HG03139 (cell line): ENCODE measurements around the gene SKAP1.
"Not testable (repeated sequence)": the region's sequence is repeated elsewhere in the genome, so short reads cannot be mapped to it uniquely, and the experiment has no call there.

Source experiments
- ATAC-seq: cut with Tn5 transposase; IDR thresholded peaks from one replicate; pipeline ENCODE4 v1.9.1; 2021; ENCODE audit not compliant: unreplicated experiment

The SKAP1 gene

DNA sequence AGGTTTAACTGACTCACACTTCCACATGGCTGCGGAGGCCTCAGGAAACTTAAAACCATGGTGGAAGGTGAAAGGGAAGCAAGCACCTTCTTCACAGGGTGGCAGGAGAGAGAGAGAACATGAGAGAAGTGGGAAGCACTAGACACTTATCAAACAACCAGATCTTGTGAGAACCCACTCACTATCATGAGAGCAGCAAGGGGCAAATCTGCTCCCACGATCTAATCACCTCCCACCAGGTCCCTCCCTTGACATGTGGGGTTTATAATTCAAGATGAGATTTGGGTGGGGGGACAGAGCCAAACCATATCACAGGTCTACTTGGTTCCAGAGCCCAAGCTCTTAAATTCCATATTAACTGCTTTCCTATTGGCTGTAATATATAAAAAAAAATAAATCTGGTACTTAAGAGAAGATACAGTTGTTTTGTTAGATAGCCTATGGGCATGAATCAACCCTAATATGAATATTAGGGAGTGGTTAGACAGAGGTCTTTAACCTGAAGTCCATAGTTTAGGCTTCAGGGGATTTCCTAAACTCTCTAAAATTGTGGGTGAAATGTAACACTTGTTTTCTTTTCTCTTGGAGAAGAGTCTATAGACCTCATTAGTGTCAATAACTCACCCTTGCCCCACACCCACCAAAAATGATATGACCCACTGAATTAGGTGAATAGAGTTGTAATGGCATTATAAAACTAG lies 56.7 kb downstream of the SKAP1 start:
- no peak for ATAC-seq

- ATAC-seq = not testable (repeated sequence)
Observed at GRCh38 chr17:48368967-48369366, 61.0 kb downstream of the SKAP1 start.

- no peak for ATAC-seq
Observed at GRCh38 chr17:48368352-48368908, 61.6 kb downstream of the SKAP1 start.

DNA sequence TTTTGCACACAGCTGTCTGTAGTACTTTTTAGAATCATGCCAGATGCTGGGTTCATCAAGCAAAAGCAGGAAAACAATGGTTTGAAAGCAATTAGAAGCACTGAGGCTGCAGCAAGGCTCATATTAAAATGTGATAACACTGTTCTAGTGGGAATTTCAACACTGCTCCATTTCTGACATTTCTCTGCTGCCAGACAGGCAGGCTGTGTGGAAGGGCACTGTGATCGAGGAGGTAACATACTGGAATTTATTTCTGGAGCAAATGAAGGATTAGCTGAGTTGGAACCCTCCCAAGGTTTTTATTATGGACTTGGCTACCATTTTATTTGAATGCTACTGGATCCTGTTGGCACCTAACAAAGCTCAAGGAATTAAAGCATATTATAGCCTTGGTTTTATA lies 66.9 kb downstream of the SKAP1 start:
- ATAC-seq = no peak

DNA sequence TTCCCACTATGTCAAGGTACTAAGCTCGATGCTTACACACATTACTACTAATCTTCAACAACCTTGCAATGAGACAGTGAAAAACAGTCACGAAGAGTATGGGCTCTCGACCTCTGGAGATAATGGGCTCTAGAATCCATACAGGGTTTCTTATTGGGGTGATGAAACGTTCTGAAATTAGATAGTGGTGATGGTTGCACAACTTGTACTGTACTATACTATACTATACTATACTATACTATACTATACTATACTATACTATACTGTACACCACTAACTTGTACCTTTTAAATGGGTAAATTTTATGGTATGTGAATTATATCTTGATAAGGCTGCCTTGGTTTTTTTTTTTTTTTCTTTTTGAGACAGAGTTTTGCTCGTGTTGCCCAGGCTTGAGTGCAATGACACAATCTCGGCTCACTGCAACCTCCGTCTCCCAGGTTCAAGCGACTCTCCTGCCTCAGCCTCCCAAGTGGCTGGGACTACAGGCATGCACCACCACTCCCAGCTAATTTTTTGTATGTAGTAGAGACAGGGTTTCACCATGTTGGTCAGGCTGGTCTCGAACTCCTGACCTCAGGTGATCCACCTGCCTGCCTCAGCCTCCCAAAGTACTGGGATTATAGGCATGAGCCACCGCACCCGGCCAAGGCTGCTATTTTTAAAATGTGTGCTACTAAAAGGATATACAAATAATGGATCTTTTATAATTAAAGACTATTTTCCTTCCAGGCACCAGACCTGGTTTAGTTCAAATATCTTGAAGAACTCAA lies 69.0 kb downstream of the SKAP1 start:
- not testable (repeated sequence) for ATAC-seq

DNA sequence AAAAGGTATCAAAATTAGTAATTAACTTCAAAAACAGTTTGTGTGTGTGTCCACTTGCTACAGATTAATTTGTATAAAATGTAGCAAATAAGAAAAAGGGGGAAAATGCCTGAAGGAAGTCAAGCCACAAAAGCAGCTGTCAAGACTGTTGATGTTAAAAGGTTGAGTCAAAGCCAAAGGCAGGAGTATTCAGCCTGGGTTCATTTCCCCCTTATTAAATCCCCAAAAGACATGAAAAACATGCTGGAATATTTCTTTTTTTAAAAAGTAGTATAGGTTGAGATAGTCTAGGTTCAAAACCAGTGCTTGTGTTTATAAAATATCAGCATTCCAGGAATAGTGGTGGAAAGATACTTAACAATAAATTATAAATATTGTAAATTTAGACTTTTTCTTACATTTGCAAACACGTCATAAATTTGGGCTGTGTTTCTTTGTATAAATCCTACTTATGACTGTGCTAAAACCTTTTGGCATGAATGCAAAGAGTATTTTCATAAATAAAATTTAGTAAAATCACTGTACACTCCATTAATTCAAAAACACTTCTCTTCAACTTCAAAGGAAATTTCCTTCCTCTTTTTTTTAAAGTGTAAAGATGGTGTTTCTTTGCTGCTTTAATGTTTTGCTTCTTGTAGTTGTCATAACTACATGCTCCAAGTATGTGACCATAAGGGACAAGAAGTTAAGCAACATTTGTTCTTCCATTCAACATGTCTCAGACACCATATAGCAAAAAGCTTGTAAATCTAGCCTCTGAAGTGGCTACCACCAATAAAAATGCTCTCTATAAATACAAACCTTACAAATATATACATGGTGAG lies 72.0 kb downstream of the SKAP1 start:
- ATAC-seq = no peak

GRCh38 chr17:48356866-48357265 lies 73.1 kb downstream of the SKAP1 start:
- no peak for ATAC-seq

DNA sequence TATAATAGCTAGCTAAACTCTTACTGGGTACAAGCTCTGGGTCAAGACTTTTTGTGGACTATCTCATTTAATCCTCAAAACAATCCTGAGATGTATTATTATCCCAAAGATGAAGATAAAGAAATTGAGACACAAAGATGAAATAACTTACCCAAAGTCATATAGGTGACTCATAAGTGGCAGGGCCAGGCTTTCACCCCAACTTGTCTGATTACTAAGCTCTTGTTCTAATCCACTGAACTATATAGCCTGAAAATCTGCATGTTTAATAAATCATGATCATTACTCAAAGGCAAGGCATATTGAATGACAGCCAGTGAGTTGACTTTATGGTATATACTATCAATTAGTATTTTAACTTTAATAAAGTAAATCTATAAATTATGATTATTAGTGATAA lies 77.4 kb downstream of the SKAP1 start:
- ATAC-seq = no peak

DNA sequence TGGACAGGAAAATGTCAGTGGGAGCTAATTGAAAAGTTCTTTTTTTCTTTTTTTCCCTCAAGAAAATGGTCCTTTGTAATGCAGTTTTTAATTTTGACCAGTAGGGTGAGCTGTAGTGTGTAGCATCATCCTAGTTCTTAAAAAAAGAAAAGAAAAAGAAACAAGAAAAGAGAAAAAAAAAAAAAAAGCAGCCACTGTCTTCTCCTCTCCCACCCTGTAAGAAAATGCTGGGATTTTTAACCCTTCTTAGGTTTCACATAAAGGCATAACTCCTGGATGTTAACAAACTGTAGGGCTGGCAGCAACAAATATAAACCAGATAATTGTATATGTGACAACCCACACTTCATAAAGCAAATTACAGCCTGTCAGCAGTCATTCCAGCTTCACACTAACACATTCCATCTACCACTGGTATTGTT lies 78.1 kb downstream of the SKAP1 start:
- ATAC-seq = no peak

DNA sequence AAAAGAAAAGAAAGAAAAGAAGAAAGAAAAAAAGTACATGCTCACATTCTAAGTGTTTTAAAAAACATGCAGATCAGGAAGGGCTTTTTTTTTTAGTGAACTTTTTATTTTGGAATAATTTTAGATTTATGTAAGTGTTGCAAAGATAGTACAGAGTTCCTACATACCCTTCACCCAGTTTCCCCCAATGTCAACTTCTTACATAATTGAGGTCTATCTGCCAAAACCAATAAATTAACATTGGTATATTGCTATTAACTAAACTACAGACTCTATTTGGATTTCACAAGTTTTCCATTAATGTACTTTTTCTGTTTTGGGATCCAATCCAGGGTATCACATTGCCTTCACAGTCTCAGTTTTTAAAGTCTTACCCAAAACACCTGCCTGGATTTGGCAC lies 81.7 kb downstream of the SKAP1 start:
- no peak for ATAC-seq

- no peak for ATAC-seq
Observed at GRCh38 chr17:48347177-48347576, 82.8 kb downstream of the SKAP1 start.

- no peak for ATAC-seq
Observed at GRCh38 chr17:48344251-48344650, 85.8 kb downstream of the SKAP1 start.

GRCh38 chr17:48340916-48341315 lies 89.1 kb downstream of the SKAP1 start:
- no peak for ATAC-seq

DNA sequence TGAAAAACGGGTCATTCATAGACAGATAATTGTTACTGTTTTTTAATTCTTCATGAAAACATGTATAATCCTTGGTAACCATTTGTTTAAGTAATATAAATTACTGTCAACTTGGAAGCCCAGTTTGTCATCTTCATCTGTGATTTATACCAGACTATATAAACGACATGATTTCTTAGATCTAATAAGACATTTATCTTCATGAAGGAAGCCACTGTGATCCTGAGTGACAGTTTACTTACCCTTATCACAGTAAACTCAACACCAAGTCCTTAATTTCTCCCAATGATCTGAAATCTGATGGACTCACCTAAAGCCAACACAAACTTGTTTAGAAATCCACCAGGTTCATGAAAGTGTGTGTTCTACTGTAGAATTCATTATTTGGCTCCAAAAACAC lies 91.3 kb downstream of the SKAP1 start:
- no peak for ATAC-seq

GRCh38 chr17:48337903-48338302 lies 92.1 kb downstream of the SKAP1 start:
- ATAC-seq = not testable (repeated sequence)

DNA sequence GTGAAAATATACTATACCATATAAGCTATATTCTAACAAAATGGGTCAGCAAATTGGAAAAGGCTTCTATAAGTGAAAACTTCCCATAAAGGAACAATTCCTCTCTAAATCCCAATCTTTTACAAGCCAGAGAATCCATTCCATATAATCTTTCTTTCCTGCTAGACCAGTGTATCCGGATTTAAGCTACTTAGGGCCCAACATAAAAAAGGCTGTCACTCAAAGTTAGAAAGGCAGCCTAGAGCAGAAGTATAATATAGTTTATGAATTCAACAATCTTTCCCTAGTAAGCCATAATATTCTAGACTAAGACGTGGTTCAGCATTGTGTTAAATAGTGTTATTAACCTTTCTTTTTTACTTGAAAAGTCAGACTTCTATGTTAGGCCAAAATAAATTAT lies 93.0 kb downstream of the SKAP1 start:
- ATAC-seq = no peak

DNA sequence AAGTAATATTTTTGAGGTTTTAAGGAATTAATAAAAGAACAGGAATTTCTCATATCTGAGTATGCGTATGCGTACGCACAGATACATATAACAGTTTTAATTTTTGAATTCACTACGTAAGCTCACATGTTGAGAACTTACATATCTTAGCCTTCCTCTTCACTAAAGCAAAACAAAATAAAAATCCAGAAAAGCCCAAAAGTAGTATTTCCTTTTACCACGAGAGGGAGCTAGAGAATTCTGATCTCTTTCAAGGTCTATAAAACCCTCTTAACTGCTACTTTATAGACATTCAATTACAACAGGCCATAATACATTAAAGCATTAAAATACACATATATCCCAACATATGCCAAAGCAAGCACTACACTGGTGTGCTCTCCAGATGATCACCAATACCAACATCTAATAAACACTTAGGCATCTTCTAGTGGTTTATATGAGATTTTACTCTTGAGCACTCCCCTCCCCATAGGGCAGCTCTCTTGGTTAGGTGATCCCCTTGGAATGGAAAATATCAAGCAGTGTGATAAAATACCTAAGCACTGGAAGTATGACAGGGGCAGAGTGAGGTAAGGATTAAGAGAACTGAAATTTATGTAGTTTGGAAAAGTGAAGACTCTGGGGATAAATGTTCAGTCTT lies 94.0 kb downstream of the SKAP1 start:
- ATAC-seq = no peak

DNA sequence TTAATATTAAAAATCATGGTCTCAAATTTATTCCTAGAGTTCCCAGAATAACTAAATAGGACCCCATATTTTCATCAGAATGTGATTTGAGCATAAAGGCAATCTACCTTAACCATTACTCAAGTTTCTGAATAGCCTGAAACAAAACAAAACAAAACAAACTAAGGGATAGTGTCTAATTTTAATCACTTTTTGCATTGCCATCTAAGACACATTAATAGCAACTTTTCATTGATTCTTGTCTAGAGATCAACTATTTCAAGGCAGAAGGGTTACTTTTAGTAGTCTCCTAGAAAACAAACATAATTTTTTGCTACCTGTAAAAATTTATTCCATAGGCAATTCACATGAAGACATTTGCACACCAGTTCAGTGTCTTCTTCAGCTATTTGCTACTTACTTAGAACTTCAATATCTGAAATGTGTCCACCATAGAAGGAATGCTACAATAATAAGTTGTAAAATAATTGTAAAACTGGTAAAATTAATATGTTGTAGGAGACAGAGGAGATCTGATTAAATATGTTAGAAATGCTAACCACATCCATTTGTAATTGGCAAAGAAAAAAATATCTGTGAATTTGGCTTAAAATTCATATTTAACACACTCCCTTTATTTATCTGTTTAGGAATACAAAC lies 94.7 kb downstream of the SKAP1 start:
- no peak for ATAC-seq

DNA sequence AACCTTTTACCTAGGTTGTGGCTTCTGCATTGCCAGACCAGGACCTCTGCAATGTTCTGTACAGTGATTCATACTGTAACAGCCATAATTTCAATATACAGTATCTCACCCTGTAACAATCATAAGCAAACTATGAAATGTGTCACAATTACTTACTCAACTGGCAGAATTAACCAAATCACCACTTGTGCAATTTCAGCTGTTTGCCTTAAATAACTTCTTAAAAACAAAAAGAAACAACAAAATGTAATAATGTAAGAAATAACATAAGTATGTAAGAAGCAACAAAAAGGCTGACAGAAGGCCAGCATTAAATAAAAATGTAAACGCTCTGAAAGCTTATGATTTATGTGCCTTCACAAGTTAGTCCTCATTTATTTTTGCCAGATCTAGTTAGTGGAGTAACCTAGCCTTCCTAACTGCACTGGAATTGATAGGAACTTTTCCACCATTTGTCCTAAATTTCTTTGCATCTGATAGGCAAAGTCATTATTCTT lies 96.9 kb downstream of the SKAP1 start:
- no peak for ATAC-seq

GRCh38 chr17:48330887-48331286 lies 99.1 kb downstream of the SKAP1 start:
- no peak for ATAC-seq
